Hepatocyte (in vitro differentiated cells): ENCODE data around the gene PRDX1. TPM values are rescaled to one million over a fixed set of nuclear protein-coding genes. Genes with fewer than 3 reads are reported as not detected.
"Not testable (repeated sequence)": the region's sequence is repeated elsewhere in the genome, so short reads cannot be mapped to it uniquely, and the experiment has no call there.

ENCODE experiments used
- DNase-seq: peaks from one replicate; pipeline ENCODE4 v3.0.0-alpha.2; 2016; ENCODE audit warnings: low spot score
- H2AFZ ChIP-seq: fragments of 200-600 bp; sonication (generic); 2 replicates; pipeline ENCODE4 v1.6.0; 2016; ENCODE audit warnings: antibody characterized with exemption, mild to moderate bottlenecking
- H3K27ac ChIP-seq: fragments of 200-600 bp; sonication (generic); 2 replicates; pipeline ENCODE4 v1.5.1; 2016; ENCODE audit warnings: mild to moderate bottlenecking
- H3K27me3 ChIP-seq: fragments of 200-600 bp; sonication (generic); 2 replicates; pipeline ENCODE4 v1.6.1; 2016
- H3K36me3 ChIP-seq: fragments of 200-600 bp; sonication (generic); replicated peaks from 2 replicates; pipeline ENCODE4 v1.5.1; 2016; ENCODE audit warnings: low read depth; ENCODE audit not compliant: insufficient read depth
- H3K4me1 ChIP-seq: fragments of 200-600 bp; sonication (generic); 2 replicates; pipeline ENCODE4 v1.5.1; 2016; ENCODE audit warnings: mild to moderate bottlenecking, moderate library complexity; ENCODE audit not compliant: insufficient read depth
- H3K4me2 ChIP-seq: fragments of 200-600 bp; sonication (generic); 2 replicates; pipeline ENCODE4 v1.6.0; 2016
- H3K4me3 ChIP-seq: fragments of 200-600 bp; sonication (generic); 2 replicates; pipeline ENCODE4 v1.5.1; 2016; ENCODE audit warnings: mild to moderate bottlenecking
- H3K79me2 ChIP-seq: fragments of 200-600 bp; sonication (generic); 2 replicates; pipeline ENCODE4 v1.6.0; 2017; ENCODE audit warnings: mild to moderate bottlenecking
- H3K9me2 ChIP-seq: fragments of 200-600 bp; sonication (generic); replicated peaks from 2 replicates; pipeline ENCODE4 v1.6.0; 2017; ENCODE audit warnings: mild to moderate bottlenecking; ENCODE audit not compliant: insufficient read depth
- H3K9me3 ChIP-seq: fragments of 200-600 bp; sonication (generic); 2 replicates; pipeline ENCODE4 v1.5.1; 2016; ENCODE audit warnings: low read depth, mild to moderate bottlenecking
- H4K20me1 ChIP-seq: fragments of 200-600 bp; sonication (generic); 2 replicates; pipeline ENCODE4 v1.6.0; 2016; ENCODE audit warnings: mild to moderate bottlenecking; ENCODE audit not compliant: insufficient read depth, poor library complexity, severe bottlenecking
- EZH2 ChIP-seq: fragments of 200-600 bp; sonication (generic); IDR thresholded peaks from 2 replicates; pipeline ENCODE4 v1.6.1; 2016; ENCODE audit warnings: antibody characterized with exemption, mild to moderate bottlenecking, borderline replicate concordance
- EZH2phosphoT487 ChIP-seq: fragments of 200-600 bp; sonication (generic); IDR thresholded peaks from one replicate; pipeline ENCODE4 v1.6.1; 2018; ENCODE audit warnings: antibody characterized with exemption, mild to moderate bottlenecking, low read depth, moderate library complexity; ENCODE audit not compliant: unreplicated experiment, severe bottlenecking
- WGBS: methylation state at CpG from one replicate; pipeline ENCODE4 v1.1.6; 2016; ENCODE audit warnings: low lambda C conversion rate; ENCODE audit errors: missing lambda C conversion rate; 5-methylcytosine and 5-hydroxymethylcytosine counted together
- polyA plus RNA-seq: library from polyadenylated mRNA; unstranded; fragments of >200 nt; fragmentation: Nextera tagmentation; extraction: Ambion mirVana; gene quantifications from 2 replicates; pipeline ENCODE4 v1.2.1, GENCODE V29; 2016
- total RNA-seq: library from RNA; depleted of rRNA; stranded (reverse); fragments of >200 nt; gene quantifications from 2 replicates; pipeline ENCODE4 v1.2.3, GENCODE V29; 2014
- TF ChIP-seq, protein P1 (sequence below): fragments of 200-600 bp; sonication (generic); IDR thresholded peaks from 2 replicates; pipeline ENCODE4 v1.5.1; 2016; ENCODE audit warnings: antibody characterized with exemption, mild to moderate bottlenecking; ENCODE audit not compliant: poor library complexity

Gene PRDX1
- total and polyA plus RNA-seq, 2 experiments from 2014 or later, result 523 to 660 TPM

- 86% methylated on average over 4 of the region's 4 CpGs for WGBS
- H3K36me3 ChIP-seq, result no peaks in the 10 kb centered on the region
- H3K4me2 ChIP-seq, result no peak overlapping the region
- H3K9me3 ChIP-seq, result no peaks in the 10 kb centered on the region
- no peak for TF ChIP-seq EZH2phosphoT487
- TF ChIP-seq EZH2, result no peak
- TF ChIP-seq, protein P1, sequence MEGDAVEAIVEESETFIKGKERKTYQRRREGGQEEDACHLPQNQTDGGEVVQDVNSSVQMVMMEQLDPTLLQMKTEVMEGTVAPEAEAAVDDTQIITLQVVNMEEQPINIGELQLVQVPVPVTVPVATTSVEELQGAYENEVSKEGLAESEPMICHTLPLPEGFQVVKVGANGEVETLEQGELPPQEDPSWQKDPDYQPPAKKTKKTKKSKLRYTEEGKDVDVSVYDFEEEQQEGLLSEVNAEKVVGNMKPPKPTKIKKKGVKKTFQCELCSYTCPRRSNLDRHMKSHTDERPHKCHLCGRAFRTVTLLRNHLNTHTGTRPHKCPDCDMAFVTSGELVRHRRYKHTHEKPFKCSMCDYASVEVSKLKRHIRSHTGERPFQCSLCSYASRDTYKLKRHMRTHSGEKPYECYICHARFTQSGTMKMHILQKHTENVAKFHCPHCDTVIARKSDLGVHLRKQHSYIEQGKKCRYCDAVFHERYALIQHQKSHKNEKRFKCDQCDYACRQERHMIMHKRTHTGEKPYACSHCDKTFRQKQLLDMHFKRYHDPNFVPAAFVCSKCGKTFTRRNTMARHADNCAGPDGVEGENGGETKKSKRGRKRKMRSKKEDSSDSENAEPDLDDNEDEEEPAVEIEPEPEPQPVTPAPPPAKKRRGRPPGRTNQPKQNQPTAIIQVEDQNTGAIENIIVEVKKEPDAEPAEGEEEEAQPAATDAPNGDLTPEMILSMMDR, result no peak
- H3K4me1 ChIP-seq, result no peaks in the 10 kb centered on the region
- H3K4me3 ChIP-seq, result no peak overlapping the region
- H2AFZ ChIP-seq, result no peak overlapping the region
- no peaks in the 10 kb centered on the region for H3K27me3 ChIP-seq
- peaks cover 4% of the 10 kb centered on the region for H3K79me2 ChIP-seq
- no peaks in the 10 kb centered on the region for H3K9me2 ChIP-seq
- DNase-seq, result no peak
- no peak overlapping the region for H3K27ac ChIP-seq
- no peaks in the 10 kb centered on the region for H4K20me1 ChIP-seq
These were observed 43.4 kb downstream of the PRDX1 start for GRCh38 chr1:45478121-45478814.

- H3K79me2 ChIP-seq, result peaks cover 4% of the 10 kb centered on the region
- H3K9me2 ChIP-seq, result no peaks in the 10 kb centered on the region
- H3K36me3 ChIP-seq, result no peaks in the 10 kb centered on the region
- no peaks in the 10 kb centered on the region for H3K9me3 ChIP-seq
- TF ChIP-seq, protein P1, result no peak
- no peak for TF ChIP-seq EZH2
- no peak for TF ChIP-seq EZH2phosphoT487
- no peak overlapping the region for H3K27ac ChIP-seq
- no peaks in the 10 kb centered on the region for H4K20me1 ChIP-seq
- H2AFZ ChIP-seq, result no peak overlapping the region
- no peaks in the 10 kb centered on the region for H3K4me1 ChIP-seq
- H3K4me2 ChIP-seq, result no peak overlapping the region
- no peaks in the 10 kb centered on the region for H3K27me3 ChIP-seq
- 83% methylated on average over 3 of the region's 3 CpGs for WGBS
- H3K4me3 ChIP-seq, result no peak overlapping the region
- DNase-seq, result no peak
These were observed 44.0 kb downstream of the PRDX1 start for GRCh38 chr1:45477646-45478045.

GRCh38 chr1:45474194-45474593 lies 47.5 kb downstream of the PRDX1 start:
- not testable (repeated sequence) for H3K4me2 ChIP-seq, H3K27ac ChIP-seq

GRCh38 chr1:45473302-45473701 lies 48.4 kb downstream of the PRDX1 start:
- Histone ChIP-seq H3K36me3 (no peaks in the 10 kb centered on the region), H3K9me3 (no peaks in the 10 kb centered on the region), H3K27me3 (no peaks in the 10 kb centered on the region), H2AFZ (no peak overlapping the region), H3K79me2 (no peaks in the 10 kb centered on the region), H3K27ac (no peak overlapping the region), H3K9me2 (no peaks in the 10 kb centered on the region), H3K4me1 (no peaks in the 10 kb centered on the region), H4K20me1 (no peaks in the 10 kb centered on the region), H3K4me3 (no peak overlapping the region), H3K4me2 (no peak overlapping the region)
- no peak for DNase-seq
- TF ChIP-seq EZH2phosphoT487 (no peak), EZH2 (no peak)
- TF ChIP-seq, protein P1, result no peak
- 96% methylated on average over 2 of the region's 2 CpGs for WGBS

More at GRCh38 chr1:45474194-45474593, 47.5 kb downstream of the PRDX1 start:
- H3K27me3 ChIP-seq, H4K20me1 ChIP-seq, H3K9me2 ChIP-seq, DNase-seq, H3K4me1 ChIP-seq, H3K36me3 ChIP-seq, H3K9me3 ChIP-seq, H2AFZ ChIP-seq, H3K4me3 ChIP-seq, H3K79me2 ChIP-seq: not testable (repeated sequence)
- WGBS, result 98% methylated on average over 6 of the region's 6 CpGs
